Stimulated activated CD8-positive, alpha-beta memory T cell treated with anti-CD3 and anti-CD28 coated beads, Interleukin-4, amount 100 ng/mL, for 24 hours (primary cell): ENCODE results near the gene PDE11A.
"Not testable (repeated sequence)": the region's sequence is repeated elsewhere in the genome, so short reads cannot be mapped to it uniquely, and the experiment has no call there.

Experiments used
- DNase-seq: peaks from one replicate; pipeline ENCODE4 v3.0.0-alpha.2; 2020; ENCODE audit warnings: low read depth

Gene PDE11A

GRCh38 chr2:177816766-177817165 lies 255.8 kb downstream of the PDE11A start:
- no peak for DNase-seq

- no peak for DNase-seq
Observed at GRCh38 chr2:177812713-177813396, 259.7 kb downstream of the PDE11A start.

- DNase-seq: no peak
Observed at GRCh38 chr2:177810906-177811305, 261.7 kb downstream of the PDE11A start.

GRCh38 chr2:177808984-177809809 lies 263.4 kb downstream of the PDE11A start:
- DNase-seq: no peak

GRCh38 chr2:177806025-177806424 lies 266.6 kb downstream of the PDE11A start:
- DNase-seq: no peak

GRCh38 chr2:177799531-177799930 lies 273.0 kb downstream of the PDE11A start:
- DNase-seq: no peak

- no peak for DNase-seq
Observed at GRCh38 chr2:177797808-177798207, 274.8 kb downstream of the PDE11A start.

GRCh38 chr2:177796654-177797415 lies 275.7 kb downstream of the PDE11A start:
- DNase-seq: no peak

GRCh38 chr2:177796011-177796410 lies 276.6 kb downstream of the PDE11A start:
- DNase-seq: no peak

GRCh38 chr2:177785143-177785542 lies 287.4 kb downstream of the PDE11A start:
- DNase-seq: not testable (repeated sequence)

GRCh38 chr2:177784745-177785067 lies 287.9 kb downstream of the PDE11A start:
- DNase-seq: no peak

- DNase-seq: no peak
Observed at GRCh38 chr2:177783835-177784744, 288.5 kb downstream of the PDE11A start.

- DNase-seq: no peak
Observed at GRCh38 chr2:177783091-177783490, 289.5 kb downstream of the PDE11A start.

- DNase-seq: no peak
Observed at GRCh38 chr2:177782613-177783012, 290.0 kb downstream of the PDE11A start.

- no peak for DNase-seq
Observed at GRCh38 chr2:177778472-177778871, 294.1 kb downstream of the PDE11A start.

GRCh38 chr2:177772529-177772928 lies 300.0 kb downstream of the PDE11A start:
- no peak for DNase-seq

GRCh38 chr2:177771191-177771590 lies 301.4 kb downstream of the PDE11A start:
- no peak for DNase-seq

- no peak for DNase-seq
Observed at GRCh38 chr2:177767768-177768167, 304.8 kb downstream of the PDE11A start.

- no peak for DNase-seq
Observed at GRCh38 chr2:177765698-177766097, 306.9 kb downstream of the PDE11A start.

GRCh38 chr2:177763531-177764265 lies 308.9 kb downstream of the PDE11A start:
- peak; percentile 63 for DNase-seq

GRCh38 chr2:177759443-177759842 lies 313.1 kb downstream of the PDE11A start:
- no peak for DNase-seq
